DMS153 treated with DMSO at 0.1 percent for 48 hours (cell line): Measurements from ENCODE around the gene FAM228A.
A peak's percentile ranks its signal among the peaks of the same experiment; 100 is the strongest.

ENCODE experiments used
- DNase-seq: peaks from one replicate; lab custom pipeline; 2025; ENCODE audit not compliant: unreplicated experiment; lab: John Stamatoyannopoulos, UW

FAM228A gene

GRCh38 chr2:24222946-24223345, 48.1 kb downstream of the FAM228A start:
- no peak for DNase-seq

DNA sequence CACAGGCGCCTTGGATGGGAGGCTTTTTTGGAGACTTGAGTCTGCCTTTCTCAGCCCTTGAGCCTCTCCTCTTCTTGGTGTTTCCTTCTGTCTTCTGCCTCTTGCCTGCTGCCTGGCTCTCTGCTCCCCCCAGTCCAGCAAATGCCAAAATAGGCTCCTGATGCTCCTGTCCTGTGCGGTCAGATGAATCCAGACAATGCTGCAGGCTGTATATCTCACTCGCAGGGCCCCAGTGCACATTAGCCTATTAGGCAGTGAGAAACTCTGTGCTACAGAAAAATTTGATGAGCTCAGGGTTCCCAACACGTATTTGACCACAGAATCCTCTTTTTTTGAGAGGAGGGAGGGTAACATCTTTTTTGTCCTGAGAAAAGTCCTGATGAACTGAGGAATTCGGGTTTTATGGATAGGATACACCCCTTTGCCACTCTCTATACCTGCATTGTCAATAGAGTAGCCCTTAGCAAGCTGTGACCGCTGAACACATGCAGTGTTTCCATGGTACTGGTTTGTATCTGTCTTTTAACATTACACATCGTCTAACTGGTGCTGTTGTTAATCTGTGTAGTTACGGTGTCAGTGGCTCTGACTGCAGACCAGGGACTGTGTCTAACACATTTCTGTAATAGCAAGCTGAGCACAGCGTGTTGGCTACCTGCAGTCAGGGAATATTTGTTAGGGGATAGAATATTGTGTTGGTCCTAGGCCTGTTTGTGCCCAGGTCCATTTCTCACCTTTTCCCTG, 50.8 kb downstream of the FAM228A start:
- DNase-seq = no peak

- DNase-seq = peak; percentile 28
Observed at GRCh38 chr2:24228470-24228869, 53.6 kb downstream of the FAM228A start.

GRCh38 chr2:24231461-24231881, 56.6 kb downstream of the FAM228A start:
- no peak for DNase-seq

DNA sequence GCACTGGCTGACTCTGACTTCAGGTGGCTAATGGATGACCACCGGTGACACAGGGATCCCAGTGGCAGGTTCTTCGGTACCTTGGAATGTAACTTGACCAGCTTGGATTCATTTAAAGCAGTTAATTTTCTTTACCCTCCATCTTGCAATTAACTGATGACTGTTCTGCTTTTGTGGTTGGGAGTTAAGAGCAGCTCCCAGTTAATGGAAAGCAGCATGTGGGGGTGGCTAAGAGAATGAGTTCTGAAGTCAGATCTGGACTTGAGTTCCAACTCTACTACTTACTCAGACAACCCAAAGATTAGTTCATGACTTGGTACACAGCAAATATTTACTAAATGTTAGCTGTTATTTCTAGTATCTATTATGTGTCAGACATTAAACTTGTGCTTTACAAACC, 58.5 kb downstream of the FAM228A start:
- no peak for DNase-seq

DNA sequence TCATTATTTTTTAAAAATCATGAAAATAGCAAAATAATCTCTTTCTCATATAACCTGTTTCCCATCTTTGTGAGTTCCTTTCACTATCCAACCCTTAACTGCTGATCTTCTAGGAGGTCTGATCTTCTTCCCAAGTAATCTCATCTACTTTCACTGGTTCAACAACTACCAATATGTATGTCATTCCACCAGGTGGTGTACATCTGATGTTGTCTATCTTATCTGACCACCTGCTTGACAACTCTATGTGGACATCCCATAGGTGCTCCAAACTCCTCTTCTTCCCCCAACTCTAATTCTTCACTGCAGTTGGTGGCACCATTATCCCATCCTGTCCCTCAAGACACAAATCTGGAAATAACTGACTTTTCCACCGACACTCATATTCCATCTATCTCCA, 62.5 kb downstream of the FAM228A start:
- no peak for DNase-seq

GRCh38 chr2:24238158-24238557, 63.3 kb downstream of the FAM228A start:
- DNase-seq = peak; percentile 51

DNA sequence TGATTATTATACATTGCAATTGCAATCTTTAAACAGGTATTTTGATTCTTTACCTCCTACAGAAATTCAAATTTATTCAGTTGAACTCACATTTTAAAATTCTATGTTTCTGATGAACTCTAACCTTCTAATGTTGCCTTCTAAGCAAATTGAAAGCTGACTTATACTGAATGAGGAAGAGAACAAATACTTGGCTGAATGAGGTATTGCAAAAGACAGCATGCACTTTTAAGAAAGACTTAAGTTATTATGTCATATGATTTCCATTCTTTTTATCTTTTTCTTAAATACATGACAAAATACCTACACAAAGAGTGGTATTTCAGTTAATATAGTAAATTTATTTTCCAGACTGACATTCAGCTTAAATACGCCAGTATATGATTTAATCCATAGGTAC, 64.7 kb downstream of the FAM228A start:
- no peak for DNase-seq
